GM19239 (cell line): ENCODE measurements around the gene NDNF.

ENCODE experiments used
- DNase-seq: peaks from one replicate; pipeline ENCODE4 v3.0.0; 2011; ENCODE audit warnings: low spot score; ENCODE audit not compliant: insufficient read length
- FAIRE-seq: peaks from 2 replicates; lab custom pipeline; 2011; peaks lifted over from hg19 to GRCh38; lab: Jason Lieb, UNC

NDNF gene

DNA sequence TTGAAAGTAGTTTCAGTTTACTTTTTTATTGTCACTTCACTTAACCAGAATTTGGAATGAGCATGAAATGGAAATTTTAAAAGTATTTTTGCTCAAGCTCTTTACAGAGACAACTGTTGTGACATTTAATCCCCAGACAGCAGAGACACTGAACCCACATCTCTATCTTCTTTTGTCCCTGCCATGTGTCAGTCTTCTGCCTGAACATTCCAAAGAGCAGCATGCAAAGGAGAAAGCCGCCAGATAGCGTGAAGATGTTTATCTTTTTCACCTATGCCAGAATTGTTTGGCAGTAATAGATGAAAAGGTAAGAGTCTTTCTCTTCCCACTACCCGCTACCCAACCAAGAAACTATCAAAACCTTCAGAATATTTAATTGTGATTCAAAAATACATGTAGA lies 46.8 kb downstream of the NDNF start:
- DNase-seq (no peak), FAIRE-seq (no peak)

DNA sequence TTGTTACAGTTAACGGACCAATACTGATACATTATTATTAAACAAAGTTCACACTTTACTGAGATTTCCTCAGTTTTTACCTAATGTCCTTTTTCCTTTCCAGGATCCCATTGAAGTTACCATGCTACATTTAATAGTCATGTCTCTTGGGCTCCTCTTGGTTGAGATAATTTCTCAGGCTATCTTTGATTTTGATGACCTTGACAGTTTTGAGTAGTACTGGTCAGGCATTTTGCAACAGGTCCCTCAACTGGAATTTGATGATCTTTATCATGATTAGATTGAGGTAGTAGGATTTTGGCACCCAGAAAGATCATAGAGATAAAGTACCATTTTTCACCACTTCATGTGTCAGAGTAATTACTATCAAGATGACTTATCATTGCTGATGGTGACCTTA lies 53.8 kb downstream of the NDNF start:
- FAIRE-seq (no peak), DNase-seq (no peak)

DNA sequence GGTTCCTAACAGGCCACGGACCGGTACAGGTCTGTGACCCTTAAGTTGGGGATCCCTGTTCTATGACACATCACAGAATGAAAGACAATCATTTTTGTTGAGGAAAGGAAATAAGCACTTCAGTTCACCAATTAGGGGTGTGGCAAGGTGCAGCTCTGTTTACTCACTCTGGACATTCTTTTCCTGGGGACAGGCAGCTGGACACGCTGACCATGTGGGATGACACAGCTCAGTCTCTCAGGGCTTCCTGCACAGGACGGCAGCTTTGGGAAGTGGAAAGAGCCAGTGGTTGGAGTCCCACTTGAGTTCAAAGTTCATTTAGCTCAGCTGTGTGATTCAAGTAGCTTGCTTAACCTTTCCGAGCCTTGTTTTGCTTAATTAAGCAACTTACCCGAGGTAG lies 55.7 kb downstream of the NDNF start:
- DNase-seq (no peak), FAIRE-seq (no peak)

DNA sequence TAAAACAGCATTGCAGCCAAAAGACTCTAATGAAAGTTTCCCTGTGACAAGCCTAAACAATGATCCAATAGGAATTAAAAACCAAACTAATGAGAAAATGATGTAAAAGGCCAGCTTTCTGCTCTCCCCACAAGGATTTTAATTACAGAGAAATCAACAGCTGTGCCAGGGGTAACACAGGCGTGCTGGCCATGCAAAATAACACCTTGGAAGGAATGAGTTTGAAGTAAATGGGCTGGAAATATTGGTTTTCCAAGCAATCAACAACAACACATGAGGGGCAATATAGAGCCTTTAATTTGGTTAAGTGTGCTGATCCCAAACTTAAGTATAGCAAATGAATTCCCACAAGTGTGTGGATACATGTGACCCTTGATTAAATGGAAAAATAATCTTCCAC lies 56.9 kb downstream of the NDNF start:
- FAIRE-seq (no peak), DNase-seq (no peak)

DNA sequence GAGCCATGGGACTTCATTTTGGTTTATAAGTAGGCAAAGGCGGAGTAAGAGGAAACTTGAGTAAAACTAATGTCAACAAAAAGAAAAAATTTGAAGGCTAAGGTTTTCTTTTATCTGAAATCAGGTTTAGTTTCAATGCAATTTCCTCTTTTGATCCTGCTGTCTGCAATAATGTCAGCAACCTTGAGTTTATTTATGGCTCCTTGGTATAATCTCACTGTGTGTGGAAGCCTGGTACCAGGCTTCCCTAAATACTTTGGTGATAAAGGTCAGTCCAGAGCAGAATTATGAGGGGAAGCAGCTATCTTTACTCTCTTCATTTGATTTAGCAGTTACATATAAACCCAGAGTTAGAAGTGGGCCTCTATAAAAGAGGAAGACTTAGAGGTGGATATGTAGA lies 57.8 kb downstream of the NDNF start:
- FAIRE-seq (no peak), DNase-seq (no peak)

DNA sequence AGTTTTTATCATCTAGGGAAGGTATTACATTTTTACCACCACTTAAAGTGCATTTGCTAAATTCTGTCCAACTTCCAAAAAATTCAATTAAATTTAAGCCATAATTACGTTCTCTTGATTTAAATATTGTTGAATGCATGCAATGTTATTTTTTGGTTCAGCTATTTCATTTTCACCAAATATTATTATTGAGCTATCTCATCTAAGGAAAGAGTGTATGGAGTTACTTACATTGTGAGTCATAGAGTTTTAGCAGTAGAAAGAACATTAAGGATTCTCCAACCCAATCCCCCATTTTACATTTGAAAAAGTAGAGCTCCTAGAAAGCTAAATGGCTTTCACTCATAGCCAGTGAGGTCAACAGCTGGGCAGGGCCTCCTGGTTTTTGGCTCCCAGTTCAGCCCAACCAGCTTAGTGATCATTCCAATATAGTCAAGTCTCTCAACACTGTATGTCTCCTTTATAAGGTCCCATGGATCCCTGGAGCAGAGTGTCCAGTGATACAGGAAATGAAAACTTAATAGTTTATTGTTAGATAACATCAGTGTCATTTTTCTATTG lies 60.5 kb downstream of the NDNF start:
- no peak for DNase-seq

DNA sequence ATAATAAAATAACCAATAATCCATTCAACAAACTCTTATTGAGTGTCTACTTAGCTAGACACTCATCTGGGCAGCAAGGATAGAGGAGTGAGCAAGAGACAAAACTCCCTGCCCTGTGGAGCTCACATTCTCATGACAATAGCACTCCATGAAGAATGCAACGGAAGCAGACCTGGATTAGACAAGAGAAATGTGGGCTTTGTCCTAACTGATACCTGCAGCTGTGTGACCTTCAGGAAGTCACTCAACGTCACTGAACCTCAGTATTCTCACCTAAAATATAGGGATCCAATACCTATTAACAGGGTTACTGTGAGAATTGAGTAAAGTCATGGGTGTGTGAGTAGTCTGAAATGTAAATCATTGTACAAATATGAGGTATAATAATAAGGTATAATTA lies 61.2 kb downstream of the NDNF start:
- FAIRE-seq (no peak), DNase-seq (no peak)

More for the DNA sequence above, 60.5 kb downstream of the NDNF start:
- FAIRE-seq, result no peak

DNA sequence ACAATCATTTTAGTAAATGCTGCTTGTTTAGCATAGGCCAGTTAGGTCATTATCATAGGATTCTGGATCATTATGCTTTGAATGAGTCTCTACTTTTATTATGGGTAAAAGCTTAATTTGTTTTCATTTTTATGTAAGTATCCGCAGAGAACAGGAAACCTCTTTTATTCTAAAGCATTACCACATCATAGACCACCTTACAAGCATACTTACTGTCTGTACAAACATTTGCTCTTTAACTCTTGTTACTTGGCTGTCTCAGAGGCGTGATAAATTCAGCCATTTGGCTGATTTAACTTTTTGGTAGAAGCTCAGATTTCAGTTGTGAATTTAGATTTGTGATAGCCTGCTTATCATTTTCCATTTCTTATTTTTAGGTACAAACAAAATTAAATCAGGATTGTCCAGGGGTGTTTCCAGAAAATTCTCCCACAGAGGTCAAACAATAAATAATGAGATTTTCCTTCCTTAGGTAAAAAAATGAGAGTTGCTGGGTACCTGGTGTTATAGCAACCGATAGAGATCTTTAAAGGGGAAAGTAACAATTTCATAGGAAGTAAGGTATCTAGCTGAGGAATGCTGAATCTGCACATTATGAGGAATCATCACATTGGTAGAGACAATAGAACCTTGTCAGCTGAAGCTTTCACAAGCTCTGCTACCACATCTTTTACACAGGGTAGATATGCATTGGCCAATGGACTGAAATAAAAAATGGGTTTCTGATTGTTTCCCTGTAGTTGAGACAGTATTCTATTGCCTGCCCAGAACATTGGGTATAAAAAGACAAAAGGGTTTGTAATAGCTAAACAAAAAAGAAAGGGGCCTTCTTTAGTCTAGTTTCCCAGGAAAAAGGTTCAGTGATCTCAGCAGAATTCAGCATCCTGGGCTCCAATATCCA lies 62.5 kb downstream of the NDNF start:
- FAIRE-seq (no peak), DNase-seq (no peak)

DNA sequence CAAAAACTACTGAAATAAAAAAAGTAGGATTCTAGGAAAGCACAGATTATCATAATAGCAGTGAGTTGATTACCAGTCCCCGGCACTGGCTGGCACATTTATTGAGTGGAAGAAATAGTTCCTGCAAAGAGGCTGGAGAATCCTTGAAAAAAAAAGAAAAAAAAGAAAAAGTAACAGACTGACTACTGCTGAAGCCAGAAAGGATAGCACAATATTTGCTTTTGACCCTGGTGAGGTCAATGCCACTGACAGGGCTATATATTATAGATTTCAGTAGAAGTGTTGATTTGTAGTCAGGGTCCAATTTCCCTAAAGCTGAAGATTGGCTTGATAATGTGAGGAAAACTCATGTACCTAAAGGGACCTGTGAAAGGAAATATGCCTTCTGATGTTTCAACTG lies 64.7 kb downstream of the NDNF start:
- DNase-seq, result no peak
- FAIRE-seq, result no peak

DNA sequence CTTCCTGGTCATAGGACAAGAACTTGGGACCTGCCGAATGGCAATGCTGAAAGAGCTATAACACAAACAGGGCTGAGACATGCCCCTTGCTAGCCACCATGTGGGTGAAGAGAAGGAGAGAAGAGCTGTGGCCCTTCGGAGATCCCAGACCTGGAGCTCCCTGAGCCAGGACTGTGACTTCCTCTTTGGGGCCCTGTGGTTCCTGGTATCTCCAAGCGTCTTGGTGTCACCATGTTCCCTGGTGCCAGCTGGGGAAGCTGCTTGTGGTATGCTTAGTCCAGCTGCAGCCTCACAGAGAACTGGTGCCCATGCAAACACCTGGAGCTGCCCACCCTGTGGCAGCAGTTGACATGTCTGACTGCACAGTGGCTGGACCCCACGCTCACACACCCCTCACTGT lies 68.5 kb downstream of the NDNF start:
- DNase-seq (no peak), FAIRE-seq (no peak)

DNA sequence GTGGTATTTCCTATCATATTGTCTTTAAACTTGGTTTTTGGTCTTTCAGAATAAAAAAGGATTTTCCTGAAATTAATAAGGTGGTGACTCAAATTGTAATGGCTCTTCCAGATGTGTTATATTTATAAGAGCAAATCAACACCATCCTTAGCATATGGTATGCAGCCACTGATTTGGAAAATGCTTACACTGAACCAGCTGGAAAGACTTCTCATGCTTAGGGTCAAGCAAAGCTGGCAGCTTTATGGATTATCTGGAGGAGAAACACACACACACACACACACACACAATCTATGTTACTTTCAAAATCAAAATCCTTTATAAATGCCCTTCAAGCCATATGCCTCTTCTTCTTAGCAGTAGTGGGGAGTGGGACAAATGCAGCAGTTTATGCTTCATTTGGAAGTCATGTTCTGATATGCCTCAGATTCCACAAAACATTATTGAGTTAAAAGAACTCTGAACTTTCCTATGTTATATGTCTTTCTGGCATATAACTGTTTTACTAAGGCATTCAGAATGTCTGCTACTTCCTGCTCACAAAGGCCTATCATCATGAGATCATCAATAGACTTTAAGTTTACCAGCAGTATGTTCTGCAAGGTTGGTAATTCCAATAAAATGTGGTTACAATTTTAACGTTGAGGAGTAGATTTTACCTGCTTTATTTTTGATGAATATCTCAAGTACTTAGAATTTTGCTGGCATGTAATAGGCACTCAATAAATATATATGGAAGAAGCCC lies 76.9 kb downstream of the NDNF start:
- FAIRE-seq (no peak), DNase-seq (no peak)

DNA sequence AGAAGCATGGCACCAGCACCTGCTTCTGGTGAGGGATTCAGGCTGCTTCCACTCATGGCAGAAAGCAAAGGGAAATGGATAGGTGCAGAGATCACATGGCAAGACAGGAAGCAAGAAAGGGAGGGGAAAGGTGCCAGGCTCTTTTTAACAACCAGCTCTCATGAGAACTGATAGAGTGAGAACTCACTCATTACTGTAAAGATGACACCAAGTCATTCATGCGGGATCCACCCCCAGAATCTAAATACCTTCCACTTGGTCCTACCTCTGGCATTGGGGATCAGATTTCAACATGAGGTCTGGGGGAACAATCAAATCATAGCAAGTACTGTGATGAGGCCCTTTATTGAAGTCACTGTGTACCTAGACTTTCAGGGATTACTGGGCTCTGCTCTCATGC lies 77.8 kb downstream of the NDNF start:
- DNase-seq (no peak), FAIRE-seq (no peak)

DNA sequence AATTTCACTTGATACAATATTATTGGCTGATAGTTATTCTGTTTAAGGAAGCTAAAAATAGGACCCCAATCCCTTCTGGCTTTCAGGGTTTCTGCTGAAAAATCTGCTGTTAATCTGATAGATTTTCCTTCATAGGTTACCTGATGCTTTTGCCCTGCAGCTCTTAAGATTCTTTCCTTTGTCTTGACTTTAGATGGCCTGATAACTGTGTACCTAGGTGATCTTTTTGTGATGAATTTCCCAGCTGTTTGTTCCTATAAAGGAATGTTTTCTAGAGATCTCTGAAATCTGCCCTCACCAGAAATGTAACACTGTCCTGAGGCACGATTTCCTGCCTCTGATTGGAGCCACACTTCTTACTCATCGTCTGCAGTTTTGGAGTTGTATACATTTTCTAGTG lies 80.5 kb downstream of the NDNF start:
- DNase-seq, result no peak
- FAIRE-seq, result no peak

DNA sequence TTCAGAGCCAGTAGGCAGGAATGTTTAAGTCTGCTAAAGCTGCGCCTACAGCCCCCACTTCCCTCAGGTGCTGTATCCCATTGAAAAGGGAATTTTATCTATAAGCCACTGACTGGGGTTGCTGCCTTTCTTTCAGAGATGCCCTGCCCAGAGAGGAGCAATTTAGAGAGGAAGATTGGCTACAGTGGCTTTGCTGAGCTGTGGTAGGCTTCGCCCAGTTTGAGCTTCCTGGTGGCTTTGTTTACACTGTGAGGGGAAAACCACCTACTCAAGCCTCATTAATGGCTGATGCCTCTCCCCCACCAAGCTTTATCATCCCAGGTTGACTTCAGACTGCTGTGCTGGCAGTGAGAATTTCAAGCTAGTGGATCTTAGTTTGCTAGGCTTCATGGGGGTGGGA lies 82.1 kb downstream of the NDNF start:
- FAIRE-seq (no peak), DNase-seq (no peak)
